H9 (cell line): ENCODE results near the gene BLOC1S6. TPM values are rescaled to one million over a fixed set of nuclear protein-coding genes. Genes with fewer than 3 reads are reported as not detected.

Source experiments
- DNase-seq: peaks from one replicate; pipeline ENCODE4 v3.0.0-alpha.2; 2017
- H2AFZ ChIP-seq: one replicate; pipeline ENCODE4 v1.6.1; 2013; ENCODE audit warnings: mild to moderate bottlenecking, low read length, control low read depth, moderate library complexity
- H2AK5ac ChIP-seq: 2 replicates; pipeline ENCODE4 v1.6.1; 2013; ENCODE audit warnings: low read length, control low read depth, mixed read lengths; ENCODE audit not compliant: insufficient read length
- H2BK120ac ChIP-seq: one replicate; pipeline ENCODE4 v1.6.1; 2013; ENCODE audit warnings: low read depth, mild to moderate bottlenecking, low read length, control low read depth, inconsistent platforms; ENCODE audit not compliant: poor library complexity, severe bottlenecking
- H2BK12ac ChIP-seq: 2 replicates; pipeline ENCODE4 v1.6.1; 2013; ENCODE audit warnings: low read length, control low read depth, mixed read lengths, low read depth; ENCODE audit not compliant: insufficient read length
- H2BK15ac ChIP-seq: 2 replicates; pipeline ENCODE4 v1.6.1; 2013; ENCODE audit warnings: low read depth, low read length, control low read depth
- H2BK20ac ChIP-seq: one replicate; pipeline ENCODE4 v1.6.1; 2013; ENCODE audit warnings: low read depth, mild to moderate bottlenecking, low read length, control low read depth, inconsistent platforms; ENCODE audit not compliant: poor library complexity, severe bottlenecking
- H2BK5ac ChIP-seq: 2 replicates; pipeline ENCODE4 v1.6.1; 2013; ENCODE audit warnings: low read length, control low read depth, mixed read lengths; ENCODE audit not compliant: insufficient read length
- H3K14ac ChIP-seq: 2 replicates; pipeline ENCODE4 v1.6.1; 2013; ENCODE audit warnings: low read length, control low read depth; ENCODE audit not compliant: insufficient read depth
- H3K18ac ChIP-seq: 2 replicates; pipeline ENCODE4 v1.6.1; 2013; ENCODE audit warnings: low read depth, mild to moderate bottlenecking, mixed read lengths, low read length, control low read depth; ENCODE audit not compliant: insufficient read length
- H3K23ac ChIP-seq: 2 replicates; pipeline ENCODE4 v1.6.1; 2013; ENCODE audit warnings: low read length, control low read depth, mixed read lengths, low read depth; ENCODE audit not compliant: insufficient read length
- H3K23me2 ChIP-seq: 2 replicates; pipeline ENCODE4 v1.6.1; 2013; ENCODE audit warnings: low read depth, mild to moderate bottlenecking, mixed read lengths, low read length, control low read depth; ENCODE audit not compliant: insufficient read length, poor library complexity, severe bottlenecking
- H3K27ac ChIP-seq: 2 replicates; pipeline ENCODE4 v1.5.1; 2013; ENCODE audit warnings: low read length, control low read depth, mixed read lengths, low read depth; ENCODE audit not compliant: insufficient read length
- H3K27me3 ChIP-seq: 2 replicates; pipeline ENCODE4 v1.6.1; 2013; ENCODE audit warnings: low read length, control low read depth, inconsistent platforms; ENCODE audit not compliant: insufficient read depth
- H3K4ac ChIP-seq: 2 replicates; pipeline ENCODE4 v1.6.1; 2013; ENCODE audit warnings: low read depth, mild to moderate bottlenecking, control low read depth, inconsistent platforms, low read length, moderate library complexity
- H3K4me1 ChIP-seq: 2 replicates; pipeline ENCODE4 v1.6.1; 2013; ENCODE audit warnings: low read length, control low read depth, inconsistent platforms; ENCODE audit not compliant: insufficient read depth
- H3K4me2 ChIP-seq: 2 replicates; pipeline ENCODE4 v1.6.1; 2013; ENCODE audit warnings: low read length, control low read depth, mixed read lengths; ENCODE audit not compliant: insufficient read length, insufficient read depth
- H3K56ac ChIP-seq: 2 replicates; pipeline ENCODE4 v1.6.1; 2013; ENCODE audit warnings: low read depth, mild to moderate bottlenecking, mixed read lengths, low read length, control low read depth; ENCODE audit not compliant: insufficient read length
- H3K79me1 ChIP-seq: 2 replicates; pipeline ENCODE4 v1.6.1; 2013; ENCODE audit warnings: low read depth, mild to moderate bottlenecking, moderate library complexity, low read length, control low read depth, inconsistent platforms; ENCODE audit not compliant: insufficient read depth, poor library complexity, severe bottlenecking
- H3K79me2 ChIP-seq: 2 replicates; pipeline ENCODE4 v1.6.1; 2013; ENCODE audit warnings: low read length, control low read depth, inconsistent platforms; ENCODE audit not compliant: insufficient read depth
- H3K9ac ChIP-seq: 2 replicates; pipeline ENCODE4 v1.6.1; 2013; ENCODE audit warnings: low read length, control low read depth, mixed read lengths; ENCODE audit not compliant: insufficient read length; ENCODE audit errors: extremely low read depth
- H3K9me3 ChIP-seq: one replicate; pipeline ENCODE4 v1.6.1; 2013; ENCODE audit warnings: low read depth, low read length, inconsistent platforms; ENCODE audit not compliant: control insufficient read depth
- H3T11ph ChIP-seq: one replicate; pipeline ENCODE4 v1.6.1; 2013; ENCODE audit warnings: mild to moderate bottlenecking, low read length, control low read depth, inconsistent platforms
- H4K20me1 ChIP-seq: one replicate; pipeline ENCODE4 v1.6.1; 2013; ENCODE audit not compliant: control insufficient read depth, insufficient read length, insufficient read depth
- H4K5ac ChIP-seq: 2 replicates; pipeline ENCODE4 v1.6.1; 2013; ENCODE audit warnings: low read depth, mild to moderate bottlenecking, mixed read lengths, low read length, control low read depth; ENCODE audit not compliant: insufficient read length
- H4K8ac ChIP-seq: replicated peaks from 2 replicates; pipeline ENCODE4 v1.6.1; 2013; ENCODE audit warnings: low read length, control low read depth, mixed read lengths, low read depth; ENCODE audit not compliant: insufficient read length
- H4K91ac ChIP-seq: 2 replicates; pipeline ENCODE4 v1.6.1; 2013; ENCODE audit warnings: low read depth, mild to moderate bottlenecking, moderate library complexity, mixed read lengths, low read length, control low read depth; ENCODE audit not compliant: insufficient read length
- H3K27ac Mint-ChIP-seq, 3 experiments: 2 replicates in 2 of 3; 3 replicates in 1 of 3; pipeline ENCODE4 v1.8.0; 2020 to 2021; ENCODE audit warnings: mixed read lengths in 3 of 3, mild to moderate bottlenecking in 1 of 3, moderate library complexity in 1 of 3
- H3K27me3 Mint-ChIP-seq: 2 replicates; pipeline ENCODE4 v1.8.0; 2021; ENCODE audit warnings: low read depth, mild to moderate bottlenecking, moderate library complexity, mixed read lengths
- H3K36me3 Mint-ChIP-seq, 3 experiments: 2 replicates in 2 of 3; 3 replicates in 1 of 3; pipeline ENCODE4 v1.8.0; 2020 to 2021; ENCODE audit warnings: low read depth in 3 of 3, mixed read lengths in 3 of 3; ENCODE audit not compliant: insufficient read depth in 1 of 3
- H3K4me1 Mint-ChIP-seq, 2 experiments: 2 replicates each; pipeline ENCODE4 v1.8.0; 2020; ENCODE audit warnings: mixed read lengths in 2 of 2
- H3K4me3 Mint-ChIP-seq, 2 experiments: 2 replicates in 1 of 2; 3 replicates in 1 of 2; pipeline ENCODE4 v1.8.0; 2020 to 2021; ENCODE audit warnings: mild to moderate bottlenecking in 2 of 2, mixed read lengths in 2 of 2, moderate library complexity in 1 of 2
- H3K9me3 Mint-ChIP-seq, 2 experiments: 2 replicates in 1 of 2; 3 replicates in 1 of 2; pipeline ENCODE4 v1.8.0; 2020; ENCODE audit warnings: mild to moderate bottlenecking in 2 of 2, mixed read lengths in 2 of 2, moderate library complexity in 1 of 2
- WGBS: extraction: QIAGEN DNeasy Blood & Tissue Kit; methylation state at CpG from one replicate; pipeline ENCODE4 v1.1.7; 2013; ENCODE audit warnings: missing lambda C conversion rate, low lambda C conversion rate, mixed read lengths; ENCODE audit not compliant: insufficient read length; ENCODE audit errors: extremely low coverage; 5-methylcytosine and 5-hydroxymethylcytosine counted together
- total RNA-seq: library from RNA; stranded (reverse); gene quantifications from 2 replicates; pipeline ENCODE4 v1.2.1, GENCODE V29; 2021
- TF ChIP-seq, protein P1 (sequence below): fragments of 200-600 bp; sonication (generic); conservative IDR thresholded peaks from 3 replicates; pipeline ENCODE4 v1.8.0; 2021; ENCODE audit warnings: antibody characterized with exemption, mild to moderate bottlenecking

The BLOC1S6 gene
- total RNA-seq, 1 experiment from 2014 or later = 36.9 TPM

- H3K23me2 ChIP-seq = no peaks in the 10 kb centered on the region
- no peak overlapping the region for H2BK20ac ChIP-seq
- no peaks in the 10 kb centered on the region for H3K4me1 Mint-ChIP-seq
- no peak overlapping the region for H3K4me2 ChIP-seq
- no peak overlapping the region for H4K5ac ChIP-seq
- H4K20me1 ChIP-seq = no peaks in the 10 kb centered on the region
- no peak overlapping the region for H2BK5ac ChIP-seq
- WGBS = no CpG with 5 or more reads among the region's 3 CpGs
- H3K4me3 Mint-ChIP-seq = no peak overlapping the region
- H3K79me2 ChIP-seq = no peaks in the 10 kb centered on the region
- no peak overlapping the region for H3K18ac ChIP-seq
- H3K27ac ChIP-seq = no peak overlapping the region
- H3T11ph ChIP-seq = no peak overlapping the region
- no peak overlapping the region for H2AFZ ChIP-seq
- no peaks in the 10 kb centered on the region for H3K9me3 ChIP-seq
- H3K27me3 ChIP-seq = no peaks in the 10 kb centered on the region
- H2AK5ac ChIP-seq = no peak overlapping the region
- H2BK15ac ChIP-seq = no peak overlapping the region
- TF ChIP-seq, protein P1, sequence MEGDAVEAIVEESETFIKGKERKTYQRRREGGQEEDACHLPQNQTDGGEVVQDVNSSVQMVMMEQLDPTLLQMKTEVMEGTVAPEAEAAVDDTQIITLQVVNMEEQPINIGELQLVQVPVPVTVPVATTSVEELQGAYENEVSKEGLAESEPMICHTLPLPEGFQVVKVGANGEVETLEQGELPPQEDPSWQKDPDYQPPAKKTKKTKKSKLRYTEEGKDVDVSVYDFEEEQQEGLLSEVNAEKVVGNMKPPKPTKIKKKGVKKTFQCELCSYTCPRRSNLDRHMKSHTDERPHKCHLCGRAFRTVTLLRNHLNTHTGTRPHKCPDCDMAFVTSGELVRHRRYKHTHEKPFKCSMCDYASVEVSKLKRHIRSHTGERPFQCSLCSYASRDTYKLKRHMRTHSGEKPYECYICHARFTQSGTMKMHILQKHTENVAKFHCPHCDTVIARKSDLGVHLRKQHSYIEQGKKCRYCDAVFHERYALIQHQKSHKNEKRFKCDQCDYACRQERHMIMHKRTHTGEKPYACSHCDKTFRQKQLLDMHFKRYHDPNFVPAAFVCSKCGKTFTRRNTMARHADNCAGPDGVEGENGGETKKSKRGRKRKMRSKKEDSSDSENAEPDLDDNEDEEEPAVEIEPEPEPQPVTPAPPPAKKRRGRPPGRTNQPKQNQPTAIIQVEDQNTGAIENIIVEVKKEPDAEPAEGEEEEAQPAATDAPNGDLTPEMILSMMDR = no peak
- H3K4me1 ChIP-seq = no peaks in the 10 kb centered on the region
- H3K9me3 Mint-ChIP-seq = peaks cover 0 to 3% of the 10 kb centered on the region in 2 experiments; a peak in 1 of 5 replicates
- H3K4ac ChIP-seq = no peak overlapping the region
- H4K8ac ChIP-seq = no peak overlapping the region
- H3K23ac ChIP-seq = no peak overlapping the region
- no peak overlapping the region for H4K91ac ChIP-seq
- H3K79me1 ChIP-seq = no peaks in the 10 kb centered on the region
- no peak overlapping the region for H3K9ac ChIP-seq
- peaks cover under 1% of the 10 kb centered on the region for H3K27me3 Mint-ChIP-seq
- H3K27ac Mint-ChIP-seq = no peak overlapping the region
- H3K14ac ChIP-seq = no peak overlapping the region
- H2BK120ac ChIP-seq = no peak overlapping the region
- H2BK12ac ChIP-seq = no peak overlapping the region
- H3K36me3 Mint-ChIP-seq = no peaks in the 10 kb centered on the region
- no peak overlapping the region for H3K56ac ChIP-seq
- no peak for DNase-seq
Observed at GRCh38 chr15:45653702-45654424, 66.7 kb downstream of the BLOC1S6 start.
